Renal cortical epithelial cell (primary cell): ENCODE data around the gene BMP8A. TPM values are rescaled to one million over a fixed set of nuclear protein-coding genes. Genes with fewer than 3 reads are reported as not detected.
"Not testable (repeated sequence)": the region's sequence is repeated elsewhere in the genome, so short reads cannot be mapped to it uniquely, and the experiment has no call there.

Experiments
- DNase-seq: peaks from one replicate; pipeline ENCODE4 v3.0.0-alpha.2; 2011; ENCODE audit warnings: low read depth
- total RNA-seq: library from RNA; depleted of rRNA; stranded (reverse); fragments of >200 nt; gene quantifications from 2 replicates; pipeline ENCODE4 v1.2.3, GENCODE V29; 2014

Gene BMP8A
- total RNA-seq, 1 donor from 2014 or later = 0.10 TPM

DNA sequence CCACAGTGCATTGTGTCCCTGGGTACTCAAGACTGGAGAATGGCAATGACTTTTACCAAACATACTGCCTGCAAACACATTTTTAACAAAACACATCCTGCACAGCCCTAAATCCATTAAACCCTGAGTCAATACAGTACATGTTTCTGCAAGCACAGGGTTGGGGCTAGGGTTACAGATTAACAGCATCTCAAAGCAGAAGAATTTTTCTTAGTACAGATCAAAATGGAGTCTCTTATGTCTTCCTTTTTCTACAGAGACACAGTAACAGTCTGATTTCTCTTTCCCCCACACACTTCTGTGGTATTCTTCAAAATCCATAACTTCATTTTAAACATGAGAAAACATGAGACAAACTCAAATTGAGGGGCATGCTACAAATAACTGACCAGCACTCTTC lies 13.9 kb downstream of the BMP8A start:
- DNase-seq = no peak

DNA sequence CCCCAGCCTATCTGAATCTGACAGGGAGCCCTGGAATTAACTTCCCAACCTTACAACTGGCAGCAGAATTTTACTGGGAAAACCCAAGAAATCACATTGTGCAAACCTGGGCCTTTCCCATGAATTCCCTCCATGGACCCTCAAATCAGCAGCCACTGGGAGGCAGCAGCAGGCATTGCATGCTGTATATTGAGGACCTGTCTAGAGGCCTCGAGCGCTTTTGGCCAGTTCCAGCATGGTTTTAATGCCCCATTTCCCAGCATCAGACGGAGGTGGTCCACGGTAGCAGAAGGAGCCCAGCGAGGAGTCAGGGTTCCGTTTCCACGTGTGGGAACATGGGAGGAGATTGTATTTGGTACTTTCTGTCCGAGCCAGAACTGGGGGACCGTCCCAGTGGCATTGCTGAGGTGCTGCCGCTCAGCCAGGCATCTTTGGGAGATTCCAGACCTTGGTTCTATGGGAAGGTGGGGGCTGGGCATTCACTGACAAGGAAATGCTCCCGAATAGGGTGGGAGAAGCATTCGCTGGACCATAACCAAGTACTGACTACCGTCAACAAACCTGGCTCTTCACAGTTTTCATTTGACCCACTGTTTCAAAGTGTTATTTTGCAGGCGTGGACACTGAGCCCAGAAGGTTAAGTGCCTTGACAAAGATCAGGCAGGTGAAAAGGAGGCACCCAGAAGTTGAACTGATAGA lies 15.9 kb downstream of the BMP8A start:
- DNase-seq = no peak

DNA sequence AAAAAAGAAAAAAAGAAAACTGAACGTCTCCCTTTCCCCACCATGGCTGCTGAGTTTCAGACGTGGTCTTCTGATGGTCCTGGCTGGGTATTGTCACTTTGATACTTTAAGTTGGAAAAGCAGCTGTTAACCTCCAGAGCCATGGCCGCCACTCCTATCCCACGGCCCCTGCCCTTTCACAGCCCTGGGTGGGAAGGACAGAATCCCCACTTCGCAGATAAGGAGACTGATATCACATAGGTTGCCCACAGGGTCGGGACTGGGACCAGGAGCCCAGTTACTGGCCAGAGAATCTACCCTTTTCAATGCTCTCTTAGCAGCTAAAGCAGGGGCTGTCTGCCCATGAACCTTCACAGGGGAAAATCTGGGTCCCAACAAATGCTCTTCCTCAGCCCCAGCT lies 16.8 kb downstream of the BMP8A start:
- DNase-seq = no peak

DNA sequence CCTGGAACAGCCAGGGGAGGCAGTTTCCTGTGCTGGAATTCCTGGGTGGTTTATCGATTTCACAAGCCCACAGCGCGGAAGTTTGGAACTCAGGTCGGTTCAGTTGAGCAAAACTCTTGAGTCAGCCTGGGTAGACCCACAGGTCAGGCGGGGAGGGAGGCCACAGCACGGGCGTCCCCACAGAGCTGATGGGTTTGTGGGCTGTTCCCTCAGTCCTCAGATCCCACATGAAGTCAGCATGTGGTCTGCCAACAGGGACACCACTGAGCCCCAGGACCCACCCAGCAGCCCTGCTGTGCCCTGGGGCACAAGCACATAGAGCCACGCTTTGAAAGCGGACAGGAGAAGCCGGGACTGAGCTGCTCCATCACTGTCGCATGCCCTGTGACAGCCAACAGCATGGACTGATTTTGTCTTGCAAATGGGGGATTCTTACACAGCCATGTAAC lies 17.4 kb downstream of the BMP8A start:
- no peak for DNase-seq

DNA sequence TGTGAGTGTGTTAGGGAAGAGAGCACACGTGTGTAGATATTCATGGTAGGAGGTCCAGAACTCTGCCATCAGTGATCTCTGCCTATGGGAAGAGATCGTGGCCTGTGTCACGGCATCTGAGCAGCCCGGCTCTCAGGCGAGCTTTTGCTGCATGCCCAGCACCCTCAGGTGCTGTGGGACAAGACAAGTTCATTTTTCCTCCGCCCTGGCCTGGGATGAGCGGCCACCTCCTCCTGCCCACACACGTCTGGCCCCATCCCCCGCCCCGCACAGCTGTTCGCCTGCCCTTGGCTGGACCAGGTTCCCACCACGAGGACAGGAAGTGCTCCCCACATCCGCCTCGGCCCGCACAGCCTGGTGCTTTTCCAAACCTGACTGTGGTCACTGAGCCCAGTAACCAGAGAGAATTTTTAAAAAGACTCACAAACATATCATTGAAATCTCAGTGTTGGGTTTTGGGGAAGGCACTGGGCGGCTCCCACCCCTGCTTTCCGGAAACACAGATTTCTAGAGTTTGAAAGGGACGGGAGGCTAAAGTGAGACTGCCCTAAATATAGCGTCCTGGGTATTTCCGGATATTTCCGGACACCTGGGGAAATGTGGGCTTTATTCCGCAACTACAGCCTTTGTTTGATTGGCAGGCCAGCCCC lies 18.0 kb downstream of the BMP8A start:
- DNase-seq = no peak

DNA sequence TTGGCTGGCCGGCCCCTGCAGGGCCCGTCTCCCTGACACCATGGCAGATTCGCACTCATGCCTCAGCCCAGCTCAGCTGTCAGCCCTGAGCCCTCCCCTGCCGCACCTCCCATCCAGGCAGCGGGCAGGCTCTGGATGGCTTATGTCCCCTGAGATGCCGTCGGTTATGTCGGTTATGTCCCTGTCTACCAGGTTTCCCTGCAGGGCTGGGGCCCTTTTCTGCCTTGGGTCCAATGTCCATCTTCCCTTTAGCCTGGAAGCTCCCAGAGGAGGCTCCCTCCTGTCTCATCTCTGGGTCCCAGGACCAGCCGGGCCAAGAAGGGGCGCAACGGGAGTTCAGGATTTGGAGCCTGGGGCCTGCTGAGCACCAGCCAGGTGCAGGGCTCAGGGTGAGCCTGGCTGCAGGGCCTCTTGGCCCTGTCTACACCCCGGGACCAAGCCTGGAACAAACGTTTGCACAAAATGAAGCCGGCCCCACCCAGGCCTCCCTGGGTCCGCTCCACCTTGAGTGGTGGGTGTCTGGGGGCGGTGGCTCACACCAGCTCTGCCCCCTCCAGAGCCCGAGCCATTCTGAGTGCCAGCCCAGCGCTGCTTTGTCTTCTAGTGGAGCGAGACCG lies 19.2 kb downstream of the BMP8A start:
- DNase-seq = not testable (repeated sequence)

DNA sequence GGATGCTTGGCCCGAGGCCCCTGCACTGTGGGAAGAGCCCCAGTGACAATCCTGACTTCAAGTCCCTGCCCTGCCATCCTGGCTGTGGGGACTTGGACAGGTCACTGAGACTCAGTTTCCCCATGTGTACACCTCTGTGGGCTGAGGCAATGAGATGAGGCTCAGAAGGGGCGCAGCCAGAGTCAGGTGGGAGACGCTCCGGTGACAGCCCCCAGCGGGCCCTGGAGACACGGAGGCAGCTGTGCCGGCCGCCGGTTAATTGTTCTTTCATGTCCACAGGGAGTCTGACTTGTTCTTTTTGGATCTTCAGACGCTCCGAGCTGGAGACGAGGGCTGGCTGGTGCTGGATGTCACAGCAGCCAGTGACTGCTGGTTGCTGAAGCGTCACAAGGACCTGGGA lies 20.0 kb downstream of the BMP8A start:
- DNase-seq = not testable (repeated sequence)

DNA sequence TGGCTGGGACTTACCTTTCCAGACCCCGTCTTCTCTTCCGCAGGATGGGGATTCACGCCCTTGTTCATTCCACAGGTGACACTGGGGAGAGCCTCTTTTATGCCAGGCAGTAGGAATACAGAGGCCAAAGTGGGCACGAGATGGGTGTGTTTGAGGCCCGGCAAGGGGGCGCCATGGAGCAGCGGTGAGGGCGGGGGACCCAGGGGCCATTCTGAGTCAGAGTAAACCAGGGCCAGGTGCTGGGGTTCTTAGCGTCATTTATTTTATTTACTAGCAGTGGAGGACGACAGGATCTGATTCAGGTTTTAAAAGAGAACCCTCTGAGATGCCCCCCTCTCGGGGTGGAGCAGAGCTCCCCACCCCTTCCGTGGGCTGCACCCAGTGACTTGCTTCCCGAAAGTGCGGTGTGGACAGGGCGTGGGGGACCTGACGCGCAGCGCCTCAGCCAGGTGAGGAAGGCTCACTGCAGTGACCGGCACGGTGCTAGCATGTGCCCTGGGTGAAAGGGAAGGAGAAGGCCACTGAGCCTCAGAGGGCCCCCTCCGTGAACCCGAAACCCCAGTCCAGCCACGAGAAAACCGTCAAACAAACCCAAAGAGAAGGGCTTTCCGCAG lies 20.9 kb downstream of the BMP8A start:
- DNase-seq = not testable (repeated sequence)

DNA sequence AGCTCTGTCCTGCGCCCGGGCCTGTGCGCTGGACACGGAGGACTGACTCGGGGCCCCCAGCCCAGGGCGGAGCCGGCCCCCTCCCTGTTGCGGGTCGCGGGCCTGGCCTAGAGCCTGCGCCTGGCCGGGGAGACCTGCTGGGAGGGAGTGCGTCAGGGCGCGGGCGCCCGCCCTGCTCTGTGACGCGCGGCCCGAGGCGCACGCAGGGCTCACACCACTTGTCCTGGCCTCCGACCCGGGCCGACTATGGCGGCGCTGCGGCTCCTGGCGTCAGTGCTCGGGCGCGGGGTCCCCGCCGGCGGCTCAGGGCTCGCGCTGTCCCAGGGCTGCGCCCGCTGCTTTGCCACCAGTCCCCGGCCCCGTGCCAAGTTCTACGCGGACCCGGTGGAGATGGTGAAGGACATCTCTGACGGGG lies 23.3 kb downstream of the BMP8A start:
- DNase-seq = not testable (repeated sequence)

DNA sequence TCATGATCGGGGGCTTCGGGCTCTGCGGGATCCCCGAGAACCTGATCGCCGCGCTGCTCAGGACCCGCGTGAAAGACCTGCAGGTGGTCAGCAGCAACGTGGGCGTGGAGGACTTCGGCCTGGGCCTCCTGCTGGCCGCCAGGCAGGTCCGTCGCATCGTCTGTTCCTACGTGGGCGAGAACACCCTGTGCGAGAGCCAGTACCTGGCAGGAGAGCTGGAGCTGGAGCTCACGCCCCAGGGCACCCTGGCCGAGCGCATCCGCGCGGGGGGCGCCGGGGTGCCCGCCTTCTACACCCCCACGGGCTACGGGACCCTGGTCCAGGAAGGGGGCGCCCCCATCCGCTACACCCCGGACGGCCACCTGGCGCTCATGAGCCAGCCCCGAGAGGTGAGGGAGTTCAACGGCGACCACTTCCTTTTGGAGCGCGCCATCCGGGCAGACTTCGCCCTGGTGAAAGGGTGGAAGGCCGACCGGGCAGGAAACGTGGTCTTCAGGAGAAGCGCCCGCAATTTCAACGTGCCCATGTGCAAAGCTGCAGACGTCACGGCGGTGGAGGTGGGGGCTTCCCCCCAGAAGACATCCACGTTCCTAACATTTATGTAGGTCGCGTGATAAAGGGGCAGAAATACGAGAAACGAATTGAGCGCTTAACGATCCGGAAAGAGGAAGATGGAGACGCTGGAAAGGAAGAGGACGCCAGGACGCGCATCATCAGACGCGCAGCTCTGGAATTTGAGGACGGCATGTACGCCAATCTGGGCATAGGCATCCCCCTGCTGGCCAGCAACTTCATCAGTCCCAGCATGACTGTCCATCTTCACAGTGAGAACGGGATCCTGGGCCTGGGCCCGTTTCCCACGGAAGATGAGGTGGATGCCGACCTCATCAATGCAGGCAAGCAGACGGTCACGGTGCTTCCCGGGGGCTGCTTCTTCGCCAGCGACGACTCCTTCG lies 24.0 kb downstream of the BMP8A start:
- not testable (repeated sequence) for DNase-seq

DNA sequence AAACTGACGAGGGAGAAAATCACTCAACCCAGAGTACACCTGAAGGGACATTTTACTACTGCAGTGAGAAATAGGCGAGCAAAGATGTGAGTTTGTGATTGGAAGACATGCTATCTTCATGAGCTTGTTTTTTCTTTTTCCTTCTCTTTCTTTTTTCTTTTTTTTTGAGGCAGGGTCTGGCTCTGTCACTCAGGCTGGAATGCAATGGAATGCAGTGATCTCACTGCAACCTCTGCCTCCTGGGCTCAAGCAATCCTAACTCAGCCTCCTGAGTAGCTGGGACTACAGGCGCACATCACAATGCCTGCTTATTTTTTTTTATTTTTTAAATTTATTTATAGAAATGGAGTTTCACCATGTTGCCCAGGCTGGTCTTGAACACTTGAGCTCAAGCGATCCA lies 25.4 kb downstream of the BMP8A start:
- DNase-seq = not testable (repeated sequence)

DNA sequence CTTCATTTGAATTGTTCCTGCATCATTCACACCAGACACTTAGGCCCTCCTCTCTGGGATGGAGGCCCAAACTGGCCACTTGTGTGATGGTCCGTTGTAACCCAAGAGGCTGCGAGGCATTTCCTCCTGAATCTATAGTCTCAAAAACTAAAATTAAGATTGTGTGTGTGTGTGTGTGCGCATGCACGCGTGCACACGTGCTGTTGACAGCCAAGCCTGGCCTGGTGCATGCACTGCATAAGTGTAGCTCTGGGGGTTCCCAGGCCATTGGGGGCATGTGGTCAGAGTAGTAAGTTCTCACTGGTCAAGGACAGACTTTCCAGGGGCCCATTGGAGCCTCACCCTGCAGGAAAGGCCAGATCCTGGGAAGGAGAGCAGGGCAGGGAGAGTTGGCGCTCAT lies 26.5 kb downstream of the BMP8A start:
- not testable (repeated sequence) for DNase-seq

DNA sequence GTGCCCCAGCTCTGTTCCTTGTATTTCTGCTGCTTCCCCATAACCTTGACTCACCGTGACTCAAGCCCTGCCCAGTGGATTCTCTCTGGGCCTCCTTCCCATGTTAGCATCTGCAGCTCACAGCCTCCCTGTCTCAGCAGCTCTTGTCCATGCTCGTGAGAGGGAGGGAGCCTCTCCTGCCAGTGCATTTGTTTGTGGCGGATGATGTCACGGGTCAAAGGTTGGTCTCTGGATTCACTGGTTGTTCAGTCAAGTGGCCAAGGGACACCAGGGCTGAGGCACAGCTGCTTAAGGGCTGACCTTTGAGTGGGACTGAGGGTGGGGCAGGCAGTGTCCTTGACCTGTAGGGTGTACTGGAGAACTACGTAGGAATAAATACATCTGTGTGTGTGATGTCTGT lies 27.9 kb downstream of the BMP8A start:
- not testable (repeated sequence) for DNase-seq

DNA sequence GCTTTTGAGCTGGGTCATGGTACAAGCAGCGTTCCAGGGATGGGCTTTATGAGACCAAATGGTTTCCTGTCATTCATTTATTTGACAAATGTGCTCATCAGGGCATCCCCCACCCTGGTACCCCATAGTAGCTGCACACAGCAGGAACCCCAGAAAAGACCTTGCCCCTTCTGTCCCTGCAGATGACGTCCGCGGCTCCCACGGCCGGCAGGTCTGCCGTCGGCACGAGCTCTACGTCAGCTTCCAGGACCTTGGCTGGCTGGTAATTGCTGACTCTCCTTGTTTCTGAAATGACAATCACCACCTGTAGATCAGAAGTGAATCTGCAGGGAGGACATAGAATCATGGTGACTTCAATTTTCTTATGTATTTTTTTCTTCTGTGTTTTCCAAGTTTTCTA lies 30.8 kb downstream of the BMP8A start:
- not testable (repeated sequence) for DNase-seq

DNA sequence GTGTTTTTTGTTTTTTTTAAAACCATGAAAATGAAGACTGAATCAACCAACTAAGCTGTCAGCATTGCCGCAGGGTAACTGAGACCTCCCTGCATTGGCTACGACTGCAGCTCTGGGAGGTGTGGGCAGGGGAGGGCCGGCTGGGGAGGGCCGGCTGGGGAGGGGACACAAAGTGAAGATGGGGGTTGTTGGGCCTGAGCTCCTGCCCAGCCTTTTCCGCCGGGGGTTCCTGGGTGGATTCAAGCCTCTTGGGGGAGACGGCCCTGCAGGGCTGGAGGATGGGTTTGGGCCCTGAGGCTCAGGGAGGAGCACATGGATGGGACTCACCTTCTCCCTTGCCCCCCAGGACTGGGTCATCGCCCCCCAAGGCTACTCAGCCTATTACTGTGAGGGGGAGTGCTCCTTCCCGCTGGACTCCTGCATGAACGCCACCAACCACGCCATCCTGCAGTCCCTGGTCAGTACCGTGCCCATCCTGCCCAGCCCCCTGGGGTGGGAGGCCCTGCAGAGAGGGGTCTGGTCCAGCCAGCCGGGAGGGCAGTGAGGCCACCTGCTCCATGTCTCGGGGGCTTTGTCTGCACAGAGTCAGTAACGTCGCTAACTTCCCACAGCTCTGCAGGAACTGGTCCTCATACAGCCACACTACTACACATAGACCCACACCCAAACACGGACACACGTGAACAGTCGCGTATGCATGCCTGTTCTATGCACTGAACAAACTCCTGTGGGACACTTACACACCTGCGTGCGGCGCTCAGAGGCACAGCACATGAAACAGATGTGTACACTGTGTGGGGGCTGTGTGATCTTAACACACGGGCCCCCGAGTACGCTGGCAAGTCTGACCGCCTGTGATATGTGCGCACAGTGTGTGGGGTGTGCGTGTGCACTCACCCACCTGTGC lies 31.5 kb downstream of the BMP8A start:
- DNase-seq = no peak

DNA sequence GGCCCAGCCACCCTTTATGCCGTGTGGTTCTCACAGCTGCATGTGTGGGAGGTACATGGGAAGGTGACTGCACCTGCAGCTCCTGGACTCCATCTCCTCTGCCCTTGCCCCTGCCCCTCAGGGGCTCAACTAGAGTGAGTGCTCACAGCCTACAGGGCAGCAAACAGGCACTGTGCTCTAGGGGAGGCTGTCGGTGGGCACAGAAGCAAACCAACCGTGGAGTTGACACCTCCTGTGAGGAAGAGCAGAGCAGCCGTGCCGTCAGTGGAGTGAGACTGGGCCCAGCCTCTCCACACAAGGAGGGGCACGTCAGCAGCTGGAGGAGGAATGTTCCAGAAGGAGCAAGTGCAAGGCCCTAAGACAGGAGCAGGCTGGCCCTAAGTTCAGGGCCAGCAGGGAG lies 32.7 kb downstream of the BMP8A start:
- DNase-seq = no peak

DNA sequence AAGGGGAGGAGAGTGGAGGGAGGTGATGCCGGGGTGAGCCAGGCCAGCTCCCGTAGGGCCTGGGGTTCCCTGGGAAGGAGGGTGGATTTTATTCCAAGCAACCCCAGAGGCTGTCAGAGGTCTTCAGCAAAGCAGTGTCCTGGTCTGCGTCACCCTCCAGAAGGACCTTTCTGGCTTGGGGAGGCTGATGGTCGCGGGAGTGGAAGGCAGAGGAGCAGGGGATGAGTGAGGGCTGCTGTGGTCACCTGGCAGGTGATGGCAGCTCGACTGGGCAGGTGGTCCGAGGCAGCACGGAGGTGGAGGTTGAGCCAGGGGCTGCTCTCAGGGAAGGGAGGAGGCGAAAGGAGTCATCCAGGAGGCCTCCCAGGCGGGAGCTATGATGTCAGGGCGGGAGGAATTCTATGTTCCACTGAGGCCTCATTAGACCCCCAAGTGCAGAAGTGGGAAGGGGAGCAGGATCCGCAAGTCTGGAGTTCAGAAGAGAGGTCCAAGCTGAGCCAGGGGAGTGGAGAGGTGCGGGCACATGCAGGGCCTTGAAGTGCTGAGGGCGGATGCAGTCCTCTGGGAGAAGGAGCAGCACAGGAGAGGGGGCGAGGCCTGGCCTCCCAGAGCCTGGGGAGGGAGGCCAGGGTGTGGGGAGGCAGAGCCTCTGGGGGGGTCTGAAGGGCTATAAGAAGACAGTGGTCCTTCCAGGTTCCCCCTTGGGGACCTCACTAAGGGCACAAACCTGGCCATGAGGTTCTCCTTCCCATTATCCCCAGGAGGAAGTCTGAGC lies 33.3 kb downstream of the BMP8A start:
- DNase-seq = no peak

DNA sequence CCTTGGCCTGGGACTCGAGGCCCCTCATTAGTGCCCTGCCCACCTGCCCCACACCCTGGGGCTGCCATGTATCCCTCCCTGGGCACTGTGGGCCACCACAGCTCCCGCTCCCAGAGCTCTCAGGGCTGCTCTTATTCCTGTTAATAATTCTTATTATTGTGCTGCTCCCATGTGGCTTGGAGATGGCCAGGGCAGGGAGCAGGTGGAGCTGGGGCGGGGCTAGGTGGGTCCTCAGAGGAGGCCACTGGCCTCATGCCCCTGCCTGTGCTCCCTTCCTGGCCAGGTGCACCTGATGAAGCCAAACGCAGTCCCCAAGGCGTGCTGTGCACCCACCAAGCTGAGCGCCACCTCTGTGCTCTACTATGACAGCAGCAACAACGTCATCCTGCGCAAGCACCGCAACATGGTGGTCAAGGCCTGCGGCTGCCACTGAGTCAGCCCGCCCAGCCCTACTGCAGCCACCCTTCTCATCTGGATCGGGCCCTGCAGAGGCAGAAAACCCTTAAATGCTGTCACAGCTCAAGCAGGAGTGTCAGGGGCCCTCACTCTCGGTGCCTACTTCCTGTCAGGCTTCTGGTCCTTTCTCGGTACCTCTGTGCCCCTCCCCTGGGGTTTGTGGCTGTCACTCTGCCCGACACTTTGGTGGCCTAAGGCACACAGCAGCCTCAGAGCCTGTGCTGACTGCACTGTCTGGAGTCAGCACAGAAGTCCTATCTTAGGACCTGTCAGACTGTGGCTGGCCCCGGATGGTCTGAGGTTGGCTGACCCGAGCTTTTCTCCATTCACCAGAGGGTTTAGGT lies 34.1 kb downstream of the BMP8A start:
- no peak for DNase-seq
